ENCODE results near the gene PDXK.
"Not testable (repeated sequence)": the region's sequence is repeated elsewhere in the genome, so short reads cannot be mapped to it uniquely, and the experiment has no call there.

DNA sequence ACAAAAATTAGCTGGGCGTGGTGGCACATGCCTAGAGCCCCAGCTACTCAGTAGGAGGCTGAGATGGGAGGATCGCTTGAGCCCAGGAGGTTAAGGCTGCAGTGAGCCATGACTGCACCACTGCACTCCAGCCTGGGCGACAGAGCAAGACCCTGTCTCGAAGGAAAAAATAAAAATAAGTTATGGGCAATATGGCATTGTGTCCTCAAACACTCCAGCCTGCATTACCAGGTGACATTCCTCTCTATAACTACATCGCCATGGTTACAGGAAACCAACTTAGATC lies 19.5 kb upstream of the PDXK start:
- TF ChIP-seq POLR2AphosphoS5 (IDR thresholded peaks at IDR 0.05; ENCODE audit: low read depth, low read length); SMC3 (IDR thresholded peaks at IDR 0.05; ENCODE audit: low read depth, low read length); ELF1 (IDR thresholded peaks at IDR 0.05); CHD2 (IDR thresholded peaks at IDR 0.05; ENCODE audit: low read length, partially characterized antibody); GATA2 (CRISPR knock-in tag; IDR thresholded peaks at IDR 0.05); TEAD4 (IDR thresholded peaks at IDR 0.05; ENCODE audit: borderline replicate concordance, insufficient read depth): not testable (repeated sequence)
- TF ChIP-seq, protein P1, sequence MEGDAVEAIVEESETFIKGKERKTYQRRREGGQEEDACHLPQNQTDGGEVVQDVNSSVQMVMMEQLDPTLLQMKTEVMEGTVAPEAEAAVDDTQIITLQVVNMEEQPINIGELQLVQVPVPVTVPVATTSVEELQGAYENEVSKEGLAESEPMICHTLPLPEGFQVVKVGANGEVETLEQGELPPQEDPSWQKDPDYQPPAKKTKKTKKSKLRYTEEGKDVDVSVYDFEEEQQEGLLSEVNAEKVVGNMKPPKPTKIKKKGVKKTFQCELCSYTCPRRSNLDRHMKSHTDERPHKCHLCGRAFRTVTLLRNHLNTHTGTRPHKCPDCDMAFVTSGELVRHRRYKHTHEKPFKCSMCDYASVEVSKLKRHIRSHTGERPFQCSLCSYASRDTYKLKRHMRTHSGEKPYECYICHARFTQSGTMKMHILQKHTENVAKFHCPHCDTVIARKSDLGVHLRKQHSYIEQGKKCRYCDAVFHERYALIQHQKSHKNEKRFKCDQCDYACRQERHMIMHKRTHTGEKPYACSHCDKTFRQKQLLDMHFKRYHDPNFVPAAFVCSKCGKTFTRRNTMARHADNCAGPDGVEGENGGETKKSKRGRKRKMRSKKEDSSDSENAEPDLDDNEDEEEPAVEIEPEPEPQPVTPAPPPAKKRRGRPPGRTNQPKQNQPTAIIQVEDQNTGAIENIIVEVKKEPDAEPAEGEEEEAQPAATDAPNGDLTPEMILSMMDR (IDR thresholded peaks at IDR 0.05) = not testable (repeated sequence)
- TF ChIP-seq, protein P2, sequence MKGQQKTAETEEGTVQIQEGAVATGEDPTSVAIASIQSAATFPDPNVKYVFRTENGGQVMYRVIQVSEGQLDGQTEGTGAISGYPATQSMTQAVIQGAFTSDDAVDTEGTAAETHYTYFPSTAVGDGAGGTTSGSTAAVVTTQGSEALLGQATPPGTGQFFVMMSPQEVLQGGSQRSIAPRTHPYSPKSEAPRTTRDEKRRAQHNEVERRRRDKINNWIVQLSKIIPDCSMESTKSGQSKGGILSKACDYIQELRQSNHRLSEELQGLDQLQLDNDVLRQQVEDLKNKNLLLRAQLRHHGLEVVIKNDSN (IDR thresholded peaks at IDR 0.05; ENCODE audit: borderline replicate concordance, low read depth) = not testable (repeated sequence)

Data from SK-N-SH (cell line).